Measurements from ENCODE around the gene TM9SF2. TPM values are rescaled to one million over a fixed set of nuclear protein-coding genes. Genes with fewer than 3 reads are reported as not detected.

The TM9SF2 gene
- polyA plus RNA-seq, 3 donors: 54.0 to 255 (median 218) TPM

DNA sequence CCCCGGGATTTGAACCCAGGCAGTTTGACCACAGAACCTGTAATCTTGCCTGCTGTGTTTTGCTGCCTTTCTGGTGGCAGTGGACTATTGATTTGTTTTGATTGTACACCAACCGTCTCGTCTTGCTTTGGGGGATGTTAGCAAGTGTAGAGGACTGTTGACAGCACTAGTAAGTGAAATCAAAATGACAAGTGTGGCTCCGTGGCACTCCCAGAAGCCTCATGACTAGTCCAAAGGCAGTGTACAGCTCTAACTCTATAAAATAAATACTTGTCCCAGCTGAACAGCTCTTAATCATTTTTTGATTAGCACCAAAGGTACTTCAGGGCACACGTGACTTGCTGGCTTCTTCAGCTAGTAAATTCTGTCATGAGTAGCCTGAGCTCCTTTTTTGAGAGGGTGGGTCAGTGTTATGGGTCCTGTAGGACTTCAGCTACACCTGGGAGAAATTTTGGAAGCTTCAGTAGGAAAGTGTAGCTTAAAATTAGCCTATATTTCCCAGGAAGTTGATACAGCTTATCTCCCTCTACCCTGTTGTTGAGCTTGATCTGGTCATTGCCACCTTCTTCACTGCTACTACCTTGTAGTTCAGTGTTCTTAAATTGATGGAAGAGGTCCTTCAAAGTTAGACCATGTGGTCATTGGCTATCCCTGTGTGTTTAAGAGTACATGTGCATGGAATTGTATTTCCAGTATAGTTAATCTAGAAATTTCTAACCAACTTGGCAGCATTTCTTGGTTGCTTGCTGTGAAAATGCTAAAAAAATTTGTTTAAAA is 15.1 kb downstream of the TM9SF2 start:
- Mint-ChIP-seq H3K36me3 (peaks cover 32 to 45% of the 10 kb centered on the region in 2 donors), H3K4me3 (no peak overlapping the region), H3K9me3 (no peaks in the 10 kb centered on the region), H3K4me1 (peaks cover 30% of the 10 kb centered on the region), H3K27me3 (ENCODE audit: low read depth in 3 of 3) (no peaks in the 10 kb centered on the region), H3K27ac (peak overlapping the region in 1 of 7 donors; percentile 63)
- Histone ChIP-seq H3K4me3 (replicated peaks in 1 of 3; ENCODE audit: low read depth in 2 of 3, low read length in 3 of 3) (no peak overlapping the region), H3K9ac (ENCODE audit: insufficient read depth, low read length, poor library complexity, severe bottlenecking) (no peak overlapping the region), H3K79me2 (ENCODE audit: insufficient read depth, low read length) (peaks cover 96% of the 10 kb centered on the region), H3K9me3 (replicated peaks in 1 of 2; ENCODE audit: control insufficient read depth in 1 of 2, insufficient read depth in 1 of 2, low read length in 2 of 2) (no peaks in the 10 kb centered on the region), H3K27ac (ENCODE audit: low read depth in 1 of 2, low read length in 2 of 2) (no peak overlapping the region), H3K4me2 (replicated peaks; ENCODE audit: extremely low read depth, low read length, poor library complexity, severe bottlenecking) (no peak overlapping the region), H2AFZ (ENCODE audit: insufficient read depth, low read depth, low read length, poor library complexity, severe bottlenecking) (no peak overlapping the region), H3K36me3 (replicated peaks in 1 of 2; ENCODE audit: control insufficient read depth in 1 of 2, insufficient read depth in 2 of 2, low read length in 2 of 2) (peaks cover 30 to 42% of the 10 kb centered on the region in 2 donors), H4K20me1 (ENCODE audit: insufficient read depth, low read length) (peaks cover 100% of the 10 kb centered on the region), H3K27me3 (ENCODE audit: control insufficient read depth in 2 of 2, insufficient read depth in 2 of 2, low read length in 2 of 2) (no peaks in the 10 kb centered on the region), H3K4me1 (ENCODE audit: control insufficient read depth in 1 of 2, insufficient read depth in 2 of 2, low read length in 2 of 2) (peaks cover 6 to 8% of the 10 kb centered on the region in 2 donors)
- TF ChIP-seq CTCF (IDR thresholded peaks at IDR 0.05): no peak
- DNase-seq: no peak
- 100% methylated on average over 1 of the region's 5 CpGs for WGBS (ENCODE audit: insufficient coverage)
- intact Hi-C loops (cut with micrococcal nuclease): no loop called here

DNA sequence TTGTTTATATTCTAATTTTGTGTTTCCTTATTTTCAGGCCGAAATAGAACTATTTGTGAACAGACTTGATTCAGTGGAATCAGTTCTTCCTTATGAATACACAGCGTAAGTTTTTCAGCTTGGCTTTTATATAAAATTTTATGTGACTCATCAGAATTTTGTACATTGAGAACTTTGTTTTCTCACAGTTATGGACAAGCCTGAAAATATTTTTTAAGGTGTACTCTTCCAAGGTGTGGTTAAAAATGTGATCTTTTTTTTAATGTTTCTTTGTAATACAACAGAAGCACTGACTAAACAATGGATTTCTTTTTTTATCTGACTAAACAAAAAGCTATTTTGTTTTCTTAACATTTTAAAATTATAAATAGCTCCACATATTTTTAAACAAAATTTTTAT is 16.3 kb downstream of the TM9SF2 start:
- peaks cover 43 to 55% of the 10 kb centered on the region in 2 donors for H3K36me3 ChIP-seq (replicated peaks in 1 of 2; ENCODE audit: control insufficient read depth in 1 of 2, insufficient read depth in 2 of 2, low read length in 2 of 2)
- H3K27me3 Mint-ChIP-seq (ENCODE audit: low read depth in 3 of 3): no peaks in the 10 kb centered on the region
- no peak overlapping the region for H3K9ac ChIP-seq (ENCODE audit: insufficient read depth, low read length, poor library complexity, severe bottlenecking)
- H2AFZ ChIP-seq (ENCODE audit: insufficient read depth, low read depth, low read length, poor library complexity, severe bottlenecking): no peak overlapping the region
- no peak overlapping the region for H3K4me2 ChIP-seq (replicated peaks; ENCODE audit: extremely low read depth, low read length, poor library complexity, severe bottlenecking)
- peaks cover 100% of the 10 kb centered on the region for H4K20me1 ChIP-seq (ENCODE audit: insufficient read depth, low read length)
- H3K4me3 Mint-ChIP-seq: no peak overlapping the region
- no peak overlapping the region for H3K4me3 ChIP-seq (replicated peaks in 1 of 3; ENCODE audit: low read depth in 2 of 3, low read length in 3 of 3)
- no peak for TF ChIP-seq CTCF (IDR thresholded peaks at IDR 0.05)
- no peak overlapping the region for H3K27ac ChIP-seq (ENCODE audit: low read depth in 1 of 2, low read length in 2 of 2)
- H3K36me3 Mint-ChIP-seq: peaks cover 41 to 56% of the 10 kb centered on the region in 2 donors
- intact Hi-C loops (cut with micrococcal nuclease): no loop called here
- H3K9me3 ChIP-seq (replicated peaks in 1 of 2; ENCODE audit: control insufficient read depth in 1 of 2, insufficient read depth in 1 of 2, low read length in 2 of 2): no peaks in the 10 kb centered on the region
- H3K4me1 ChIP-seq (ENCODE audit: control insufficient read depth in 1 of 2, insufficient read depth in 2 of 2, low read length in 2 of 2): peaks cover 5 to 6% of the 10 kb centered on the region in 2 donors
- H3K9me3 Mint-ChIP-seq: no peaks in the 10 kb centered on the region
- H3K27me3 ChIP-seq (ENCODE audit: control insufficient read depth in 2 of 2, insufficient read depth in 2 of 2, low read length in 2 of 2): no peaks in the 10 kb centered on the region
- no peak for DNase-seq
- H3K4me1 Mint-ChIP-seq: peaks cover 22% of the 10 kb centered on the region
- WGBS (ENCODE audit: insufficient coverage): no CpG with 5 or more reads among the region's 2 CpGs
- peaks cover 85% of the 10 kb centered on the region for H3K79me2 ChIP-seq (ENCODE audit: insufficient read depth, low read length)
- H3K27ac Mint-ChIP-seq: no peak overlapping the region

Measured in CD14-positive monocyte (primary cell).